Transverse colon (tissue), 4 donors: ENCODE results near the gene RPS6KA5. TPM values are rescaled to one million over a fixed set of nuclear protein-coding genes. Genes with fewer than 3 reads are reported as not detected.

Experiments
- DNase-seq: peaks from one replicate; pipeline ENCODE4 v3.0.0-alpha.2; 2019
- H3K27ac ChIP-seq, 4 donors: fragments of 200-600 bp; sonication (generic); 2 replicates each; pipeline ENCODE4 v1.5.1; 2016 to 2018; ENCODE audit warnings: inconsistent platforms in 4 of 4
- H3K27me3 ChIP-seq: fragments of 200-600 bp; sonication (generic); 2 replicates; pipeline ENCODE4 v1.5.1; 2017; ENCODE audit warnings: inconsistent platforms
- H3K36me3 ChIP-seq, 4 donors: fragments of 200-600 bp; sonication (generic); 2 replicates each; pipeline ENCODE4 v1.5.1; 2017 to 2019; ENCODE audit warnings: inconsistent platforms in 4 of 4
- H3K4me1 ChIP-seq, 4 donors: fragments of 200-600 bp; sonication (generic); 2 replicates each; pipeline ENCODE4 v1.5.1; 2017 to 2020; ENCODE audit warnings: inconsistent platforms in 4 of 4
- H3K4me3 ChIP-seq, 4 donors: fragments of 200-600 bp; sonication (generic); 1 replicate in 1 of 4; 2 replicates in 3 of 4; pipeline versions ENCODE4 v1.5.1 to v1.6.1; 2017 to 2019; ENCODE audit warnings: inconsistent platforms in 4 of 4
- H3K9me3 ChIP-seq, 2 donors: fragments of 200-600 bp; sonication (generic); 2 replicates each; pipeline ENCODE4 v1.5.1; 2017 to 2019; ENCODE audit warnings: inconsistent platforms in 2 of 2
- CTCF ChIP-seq, 5 experiments: fragments of 200-600 bp in 3 of 5; fragments of 450-650 bp in 2 of 5; sonication (generic) in 3 of 5; IDR thresholded peaks; 1 replicate in 2 of 5; 2 replicates in 3 of 5; pipeline ENCODE4 v1.5.1; 2016 to 2017; ENCODE audit warnings: antibody characterized with exemption in 5 of 5, inconsistent platforms in 3 of 5, mild to moderate bottlenecking in 2 of 5, moderate library complexity in 1 of 5
- EP300 ChIP-seq: sonication (generic); formaldehyde crosslinking; IDR thresholded peaks from one replicate; pipeline ENCODE4 v1.6.1; 2017; ENCODE audit warnings: antibody characterized with exemption, low read depth
- POLR2A ChIP-seq: fragments of 450-650 bp; IDR thresholded peaks from one replicate; pipeline ENCODE4 v1.6.1; 2016; ENCODE audit warnings: antibody characterized with exemption, mild to moderate bottlenecking, moderate library complexity
- POLR2AphosphoS5 ChIP-seq, 3 donors: sonication (generic); formaldehyde crosslinking; IDR thresholded peaks; one replicate each; pipeline ENCODE4 v1.6.1; 2016; ENCODE audit warnings: antibody characterized with exemption in 3 of 3
- WGBS, 2 donors: methylation state at CpG; one replicate each; pipeline ENCODE4 v1.1.5; 2018; ENCODE audit warnings: low coverage in 1 of 2; 5-methylcytosine and 5-hydroxymethylcytosine counted together
- in situ Hi-C, 4 donors: fragments of 200-750 bp; cut with MboI; loops; one replicate each; pipeline versions ENCODE4 v1.15.0 to v1.15.1; 2017; ENCODE audit warnings: low sequenced_read_pairs in 3 of 4, low pct_ligation_motif_present in 1 of 4, low pct_unique_long_range_greater_than_20kb in 1 of 4
- intact Hi-C: fragments of 100-400 bp; cut with DNase I; formaldehyde crosslinking; loops from one replicate; pipeline ENCODE4 v1.15.1; 2023; ENCODE audit warnings: low total_unique reads
- total RNA-seq, 4 donors: library from RNA; depleted of rRNA; stranded (reverse); fragments of >200 nt; gene quantifications; one replicate each; pipeline ENCODE4 v1.1.0, GENCODE V29; 2016

Gene RPS6KA5
- total RNA-seq, 4 donors from 2014 or later, result 7.5 to 32.8 (median 28.0) TPM

- DNase-seq, result no peak
- in situ Hi-C loops, result loop anchor here in 1 of 4 donors (25.0 kb wide), 1 partner anchor 407 kb away; no protein-coding TSS in a partner anchor
- TF ChIP-seq POLR2AphosphoS5 (IDR thresholded peaks at IDR 0.05) (no peak), EP300 (no peak), POLR2A (no peak), CTCF (IDR thresholded peaks at IDR 0.05) (no peak)
- intact Hi-C loops, result loop anchor here (5.0 kb wide), 1 partner anchor 1672 kb away; no protein-coding TSS in a partner anchor
- H3K9me3 ChIP-seq, result no peaks in the 10 kb centered on the region
- H3K4me1 ChIP-seq, result no peaks in the 10 kb centered on the region
- H3K4me3 ChIP-seq, result no peak overlapping the region
- WGBS, 2 donors, result 98 to 100% methylated on average over 2 of the region's 2 CpGs
- H3K27ac ChIP-seq, result no peak overlapping the region
- no peaks in the 10 kb centered on the region for H3K27me3 ChIP-seq
- H3K36me3 ChIP-seq, result peaks cover 0 to 16% (median under 1%) of the 10 kb centered on the region in 4 donors
Measured at GRCh38 chr14:90880282-90880681, 180.2 kb downstream of the RPS6KA5 start.

GRCh38 chr14:90874599-90874998 lies 185.8 kb downstream of the RPS6KA5 start:
- no peak overlapping the region for H3K4me3 ChIP-seq
- no peak overlapping the region for H3K27ac ChIP-seq
- intact Hi-C loops, result no loop called here
- H3K4me1 ChIP-seq, result peaks cover 0 to 13% (median 4%) of the 10 kb centered on the region in 4 donors
- in situ Hi-C loops, result no loop called here
- no peak for TF ChIP-seq POLR2A
- no peak for TF ChIP-seq POLR2AphosphoS5 (IDR thresholded peaks at IDR 0.05)
- TF ChIP-seq EP300, result no peak
- no peak for TF ChIP-seq CTCF (IDR thresholded peaks at IDR 0.05)
- 93 to 100% methylated on average over 4 to 5 of the region's 5 CpGs for WGBS, 2 donors
- H3K36me3 ChIP-seq, result peaks cover 0 to 19% (median 8%) of the 10 kb centered on the region in 4 donors
- H3K9me3 ChIP-seq, result no peaks in the 10 kb centered on the region
- no peaks in the 10 kb centered on the region for H3K27me3 ChIP-seq
- DNase-seq, result no peak

GRCh38 chr14:90871605-90872233 lies 188.7 kb downstream of the RPS6KA5 start:
- no peak overlapping the region for H3K4me3 ChIP-seq
- H3K27ac ChIP-seq, result peak overlapping the region in 2 of 4 donors; percentile 6 to 14
- TF ChIP-seq CTCF (IDR thresholded peaks at IDR 0.05) (no peak), EP300 (no peak), POLR2A (no peak), POLR2AphosphoS5 (IDR thresholded peaks at IDR 0.05) (no peak)
- no peaks in the 10 kb centered on the region for H3K27me3 ChIP-seq
- in situ Hi-C loops (no loop called here), intact Hi-C loops (no loop called here)
- DNase-seq, result no peak
- peaks cover 2 to 13% (median 7%) of the 10 kb centered on the region in 4 donors for H3K4me1 ChIP-seq
- no peaks in the 10 kb centered on the region for H3K9me3 ChIP-seq
- 90 to 97% methylated on average over 5 to 9 of the region's 9 CpGs for WGBS, 2 donors
- H3K36me3 ChIP-seq, result peaks cover 0 to 19% (median 8%) of the 10 kb centered on the region in 4 donors

GRCh38 chr14:90870950-90871604 lies 189.4 kb downstream of the RPS6KA5 start:
- no peak for DNase-seq
- Histone ChIP-seq H3K36me3 (peaks cover 0 to 19% (median 8%) of the 10 kb centered on the region in 4 donors), H3K9me3 (no peaks in the 10 kb centered on the region), H3K4me1 (peaks cover 2 to 13% (median 7%) of the 10 kb centered on the region in 4 donors), H3K27ac (no peak overlapping the region), H3K27me3 (no peaks in the 10 kb centered on the region), H3K4me3 (no peak overlapping the region)
- TF ChIP-seq POLR2AphosphoS5 (IDR thresholded peaks at IDR 0.05), result no peak
- TF ChIP-seq POLR2A, result no peak
- no peak for TF ChIP-seq CTCF (IDR thresholded peaks at IDR 0.05)
- TF ChIP-seq EP300, result no peak
- 90 to 94% methylated on average over 1 of the region's 1 CpG for WGBS, 2 donors
- intact Hi-C loops, result no loop called here
- in situ Hi-C loops, result no loop called here
